HCT116 (cell line): ENCODE data around the gene INSYN2A. TPM values are rescaled to one million over a fixed set of nuclear protein-coding genes. Genes with fewer than 3 reads are reported as not detected.

Experiments used
- ATAC-seq: fragments of 200-7000 bp; cut with Tn5 transposase; 2 replicates; pipeline ENCODE4 v1.9.1; 2020; ENCODE audit warnings: mild to moderate bottlenecking, moderate library complexity
- BruUV-seq: library from RNA; stranded (reverse); fragments of 400-500 nt; replicated peaks from 2 replicates; lab custom pipeline; 2021; lab: Mats Ljungman, UMichigan
- CTCF ChIA-PET: fragments of 300-600 bp; sonication (Branson Sonifier 250); formaldehyde crosslinking; loops from one replicate; lab custom pipeline; 2021; ENCODE audit warnings: antibody characterized with exemption; lab: Charles Lee
- POLR2A ChIA-PET: fragments of 300-600, 350-600 bp; sonication (Branson Sonifier 250); formaldehyde crosslinking; loops from one replicate; lab custom pipeline; 2021; ENCODE audit warnings: antibody characterized with exemption; lab: Charles Lee
- RAD21 ChIA-PET, 2 experiments: fragments of 300-600 bp; sonication (Branson Sonifier 250); formaldehyde crosslinking; loops; one replicate each; lab custom pipeline; 2023; ENCODE audit warnings: low total read pairs in 2 of 2; ENCODE audit not compliant: uncharacterized antibody in 2 of 2, unreplicated experiment in 2 of 2, low non-redundant PET in 1 of 2; lab: Charles Lee
- DNase-seq: peaks from one replicate; pipeline ENCODE4 v3.0.0-alpha.2; 2010; ENCODE audit warnings: low read depth, low spot score
- H2AFZ ChIP-seq: fragments of 200-600 bp; shearing (Covaris generic), sonication (generic); 2 replicates; pipeline ENCODE4 v1.6.1; 2017; ENCODE audit warnings: low read depth, mixed run types, mixed read lengths, antibody characterized with exemption, low read length; ENCODE audit not compliant: poor library complexity, severe bottlenecking
- H3K27ac ChIP-seq: 2 replicates; pipeline ENCODE4 v1.5.1; 2012; ENCODE audit warnings: low read depth, low read length
- H3K27me3 ChIP-seq: fragments of 200-600 bp; sonication (generic); 2 replicates; pipeline ENCODE4 v1.6.1; 2016; ENCODE audit warnings: mixed run types, low read length, mixed read lengths; ENCODE audit not compliant: insufficient read depth
- H3K36me3 ChIP-seq, 2 experiments: fragments of 200-500 bp in 1 of 2; fragments of 200-600 bp in 1 of 2; sonication (Bioruptor generic) in 1 of 2; sonication (generic) in 1 of 2; 2 replicates each; pipeline versions ENCODE4 v1.5.1 to v1.6.1; 2014 to 2016; ENCODE audit warnings: low read length in 2 of 2, inconsistent platforms in 1 of 2, mixed read lengths in 1 of 2, mixed run types in 1 of 2; ENCODE audit not compliant: insufficient read depth in 2 of 2, control insufficient read depth in 1 of 2
- H3K4me1 ChIP-seq, 2 experiments: fragments of 200-600 bp in 1 of 2; sonication (generic) in 1 of 2; 2 replicates each; pipeline versions ENCODE4 v1.5.1 to v1.6.1; 2012 to 2017; ENCODE audit warnings: low read length in 2 of 2, inconsistent platforms in 1 of 2, mild to moderate bottlenecking in 1 of 2, mixed read lengths in 1 of 2, mixed run types in 1 of 2, moderate library complexity in 1 of 2; ENCODE audit not compliant: insufficient read depth in 2 of 2, control insufficient read depth in 1 of 2
- H3K4me2 ChIP-seq: fragments of 200-600 bp; sonication (generic); 2 replicates; pipeline ENCODE4 v1.6.1; 2017; ENCODE audit warnings: mixed run types, low read length, mixed read lengths
- H3K4me3 ChIP-seq, 2 experiments: fragments of 200-600 bp in 1 of 2; sonication (generic) in 1 of 2; replicated peaks in 1 of 2; 2 replicates each; pipeline ENCODE4 v1.5.1; 2011 to 2016; ENCODE audit warnings: low read length in 2 of 2, control low read depth in 1 of 2, low read depth in 1 of 2, mild to moderate bottlenecking in 1 of 2, mixed read lengths in 1 of 2, mixed run types in 1 of 2
- H3K79me2 ChIP-seq: fragments of 200-600 bp; sonication (generic); 2 replicates; pipeline ENCODE4 v1.6.1; 2017; ENCODE audit warnings: mild to moderate bottlenecking, mixed run types, low read length, moderate library complexity, mixed read lengths; ENCODE audit not compliant: insufficient read depth
- H3K9ac ChIP-seq: fragments of 200-600 bp; sonication (generic); 2 replicates; pipeline ENCODE4 v1.6.1; 2016; ENCODE audit warnings: low read length, mixed read lengths
- H3K9me2 ChIP-seq: fragments of 200-600 bp; sonication (generic), shearing (Covaris generic); 2 replicates; pipeline ENCODE4 v1.6.1; 2017; ENCODE audit warnings: mixed run types, mild to moderate bottlenecking, moderate library complexity; ENCODE audit not compliant: insufficient read depth
- H3K9me3 ChIP-seq, 2 experiments: fragments of 200-500 bp in 1 of 2; fragments of 200-600 bp in 1 of 2; sonication (Bioruptor generic) in 1 of 2; sonication (generic) in 1 of 2; 2 replicates each; pipeline ENCODE4 v1.6.1; 2014 to 2017; ENCODE audit warnings: low read length in 2 of 2, mixed read lengths in 2 of 2, inconsistent platforms in 1 of 2, low read depth in 1 of 2, mild to moderate bottlenecking in 1 of 2, mixed run types in 1 of 2, moderate library complexity in 1 of 2; ENCODE audit not compliant: control insufficient read depth in 1 of 2, insufficient read depth in 1 of 2
- H4K20me1 ChIP-seq: fragments of 200-600 bp; sonication (generic), shearing (Covaris generic); 2 replicates; pipeline ENCODE4 v1.6.1; 2017; ENCODE audit warnings: mixed run types, mild to moderate bottlenecking, moderate library complexity; ENCODE audit not compliant: insufficient read depth
- ATF3 ChIP-seq: IDR thresholded peaks from 2 replicates; pipeline ENCODE4 v1.6.1; 2012
- CBX3 ChIP-seq: IDR thresholded peaks from 2 replicates; pipeline ENCODE4 v1.6.1; 2012; ENCODE audit warnings: low read depth
- CEBPB ChIP-seq: IDR thresholded peaks from 2 replicates; pipeline ENCODE4 v1.6.1; 2012; ENCODE audit warnings: low read depth
- FOSL1 ChIP-seq: IDR thresholded peaks from 2 replicates; pipeline ENCODE4 v1.6.1; 2012; ENCODE audit warnings: low read depth
- JUND ChIP-seq: IDR thresholded peaks from 2 replicates; pipeline ENCODE4 v1.6.1; 2012
- POLR2A ChIP-seq: IDR thresholded peaks from 2 replicates; pipeline ENCODE4 v1.7.0; 2011; ENCODE audit warnings: borderline replicate concordance; ENCODE audit not compliant: insufficient read depth, insufficient read length; ENCODE audit errors: extremely low read depth
- SIN3A ChIP-seq: IDR thresholded peaks from 2 replicates; pipeline ENCODE4 v1.6.1; 2012; ENCODE audit warnings: low read depth
- SP1 ChIP-seq: IDR thresholded peaks from 2 replicates; pipeline ENCODE4 v1.6.1; 2012; ENCODE audit warnings: low read depth
- ZBTB33 ChIP-seq: IDR thresholded peaks from 2 replicates; pipeline ENCODE4 v1.6.1; 2011; ENCODE audit warnings: mild to moderate bottlenecking, low read length, moderate library complexity; ENCODE audit not compliant: insufficient replicate concordance; ENCODE audit errors: extremely low read depth
- intact Hi-C: fragments of 100-400 bp; cut with micrococcal nuclease; formaldehyde crosslinking; loops from 2 replicates; pipeline ENCODE4 v1.10.0; 2022
- total RNA-seq: library from RNA; stranded (reverse); gene quantifications from one replicate; pipeline ENCODE4 v1.2.1, GENCODE V29; 2021; ENCODE audit not compliant: unreplicated experiment

The INSYN2A gene
- total RNA-seq, 1 experiment from 2014 or later = not detected

- no peaks in the 10 kb centered on the region for H3K9me3 ChIP-seq
- ChIA-PET POLR2A (no interaction called here), RAD21 (no interaction called here), CTCF (no interaction called here)
- H3K27ac ChIP-seq = no peak overlapping the region
- no TSS peak for BruUV-seq
- intact Hi-C loops = no loop called here
- H3K36me3 ChIP-seq = no peaks in the 10 kb centered on the region
- 0 out of 2 replicates have a peak, but pooled peaks cover 4% of the 10 kb centered on the region for H4K20me1 ChIP-seq
- H3K4me3 ChIP-seq = no peak overlapping the region
- H3K4me1 ChIP-seq = peaks cover 32 to 52% of the 10 kb centered on the region in 2 experiments
- H2AFZ ChIP-seq = no peak overlapping the region
- TF ChIP-seq CEBPB (no peak), CBX3 (no peak), POLR2A (no peak), ZBTB33 (no peak)
- DNase-seq = no peak
- H3K79me2 ChIP-seq = no peaks in the 10 kb centered on the region
- ATAC-seq = no peak
- H3K27me3 ChIP-seq = no peaks in the 10 kb centered on the region
- no peak overlapping the region for H3K4me2 ChIP-seq
- H3K9ac ChIP-seq = no peak overlapping the region
- no peaks in the 10 kb centered on the region for H3K9me2 ChIP-seq
These were observed 44.9 kb downstream of the INSYN2A start for GRCh38 chr10:127151541-127151940.

- ATAC-seq = peak; percentile 49
- H3K9me3 ChIP-seq = no peaks in the 10 kb centered on the region
- H3K9ac ChIP-seq = no peak overlapping the region
- ChIA-PET CTCF (no interaction called here), POLR2A (no interaction called here), RAD21 (no interaction called here)
- peak overlapping the region in 1 of 2 experiments; percentile 3; a peak in 1 of 4 replicates for H3K4me3 ChIP-seq
- H3K4me2 ChIP-seq = peak overlapping the region; percentile 70
- no peaks in the 10 kb centered on the region for H3K27me3 ChIP-seq
- BruUV-seq = no TSS peak
- H3K9me2 ChIP-seq = no peaks in the 10 kb centered on the region
- TF ChIP-seq SIN3A = no peak
- peak; percentile 52; the same call in 1 of the 2 replicates for TF ChIP-seq FOSL1
- peak; percentile 45 for TF ChIP-seq JUND
- peak; percentile 16; the same call in 1 of the 2 replicates for TF ChIP-seq SP1
- no peak for TF ChIP-seq ATF3
- TF ChIP-seq, all 23 proteins: peak for 3
- Histone ChIP-seq H3K79me2 (no peaks in the 10 kb centered on the region), H3K27ac (no peak overlapping the region), H3K4me1 (peaks cover 32 to 61% of the 10 kb centered on the region in 2 experiments), H4K20me1 (0 out of 2 replicates have a peak, but pooled peaks cover 4% of the 10 kb centered on the region), H2AFZ (no peak overlapping the region), H3K36me3 (no peaks in the 10 kb centered on the region)
- intact Hi-C loops = no loop called here
- peak; percentile 27 for DNase-seq
These were observed 46.3 kb downstream of the INSYN2A start for GRCh38 chr10:127150136-127150535.
